Psoas muscle (tissue), 8 donors: Measurements from ENCODE around the gene MMP3. TPM values are rescaled to one million over a fixed set of nuclear protein-coding genes. Genes with fewer than 3 reads are reported as not detected.

ENCODE experiments used
- ATAC-seq, 4 donors: fragments of 200-7000 bp; cut with Tn5 transposase; one replicate each; pipeline ENCODE4 v1.9.1; 2020; ENCODE audit warnings: moderate library complexity in 3 of 4, mild to moderate bottlenecking in 2 of 4
- DNase-seq, 2 donors: peaks; one replicate each; pipeline ENCODE4 v3.0.0-alpha.2; 2020
- H3K27ac ChIP-seq: fragments of 200-600 bp; one replicate; pipeline ENCODE4 v1.8.0; 2022
- H3K27me3 ChIP-seq, 3 donors: fragments of 200-600 bp in 1 of 3; one replicate each; pipeline versions ENCODE4 v1.6.1 to v1.8.0; 2013 to 2022; ENCODE audit warnings: low read length in 2 of 3, mild to moderate bottlenecking in 2 of 3, moderate library complexity in 1 of 3; ENCODE audit not compliant: insufficient read depth in 3 of 3
- H3K36me3 ChIP-seq, 2 donors: fragments of 200-600 bp in 1 of 2; one replicate each; pipeline versions ENCODE4 v1.6.1 to v1.8.0; 2013 to 2022; ENCODE audit warnings: low read depth in 1 of 2, mild to moderate bottlenecking in 1 of 2, moderate library complexity in 1 of 2; ENCODE audit not compliant: insufficient read depth in 1 of 2
- H3K4me1 ChIP-seq: fragments of 200-600 bp; one replicate; pipeline ENCODE4 v1.8.0; 2022
- H3K4me3 ChIP-seq: fragments of 200-600 bp; one replicate; pipeline ENCODE4 v1.8.0; 2022; ENCODE audit warnings: mild to moderate bottlenecking
- H3K9me3 ChIP-seq: fragments of 200-600 bp; one replicate; pipeline ENCODE4 v1.8.0; 2022
- CTCF ChIP-seq: fragments of 200-600 bp; IDR thresholded peaks from one replicate; pipeline ENCODE4 v1.8.0; 2022; ENCODE audit warnings: antibody characterized with exemption
- WGBS, 3 donors: extraction: QIAGEN DNeasy Blood & Tissue Kit; methylation state at CpG; one replicate each; pipeline versions ENCODE4 v1.1.6 to v1.1.7; 2013; 5-methylcytosine and 5-hydroxymethylcytosine counted together
- intact Hi-C, 2 donors: fragments of 100-400 bp; cut with DNase I; formaldehyde crosslinking; loops; one replicate each; pipeline versions ENCODE4 v1.11.0 to v1.14.2; 2022
- polyA plus RNA-seq, 3 donors: library from polyadenylated mRNA; stranded (reverse); fragments of 200-250 nt; gene quantifications; one replicate each; pipeline ENCODE4 v1.2.3, GENCODE V29; 2013
- total RNA-seq, 4 donors: library from RNA; stranded (reverse); fragmentation: NEBNext Ultra II Directional in 2 of 4; extraction: Animal tissue kit (Norgen Biotek cat#: 25700) in 2 of 4; gene quantifications; one replicate each; pipeline versions ENCODE4 v1.2.1 to v1.2.4, GENCODE V29; 2021 to 2023
- donor health status: healthy with polysubstance abuse.
- donor health status: DM: no; HTN: no; CAD: no; lungs with moderate emphysema.
- donor health status: Bipolar disorder and iron deficiency.
- donor health status: healthy.
- donor health status: DM: yes; HTN: yes; CAD: no.
- donor health status: DM: no; HTN: no; CAD: no.
- donor health status: DM: no; HTN: no; CAD: no.
- donor health status: DM: yes; HTN: yes; CAD: no.

The MMP3 gene
- total and polyA plus RNA-seq, 7 donors, result 0.17 to 7.3 (median 1.1) TPM

- TF ChIP-seq CTCF, result no peak
- Histone ChIP-seq H3K36me3 (no peaks in the 10 kb centered on the region), H3K27me3 (no peaks in the 10 kb centered on the region), H3K9me3 (no peaks in the 10 kb centered on the region), H3K27ac (no peak overlapping the region), H3K4me1 (no peaks in the 10 kb centered on the region), H3K4me3 (no peak overlapping the region)
- no peak for ATAC-seq
- no peak for DNase-seq
- WGBS, 3 donors, result 63 to 69% (median 68%) methylated on average over 2 of the region's 2 CpGs
- intact Hi-C loops, result no loop called here
Observed at GRCh38 chr11:102809971-102810370, 33.4 kb downstream of the MMP3 start.

GRCh38 chr11:102807921-102808320 lies 35.5 kb downstream of the MMP3 start:
- H3K36me3 ChIP-seq, result no peaks in the 10 kb centered on the region
- no peaks in the 10 kb centered on the region for H3K27me3 ChIP-seq
- no peaks in the 10 kb centered on the region for H3K4me1 ChIP-seq
- ATAC-seq, result no peak
- DNase-seq, result no peak
- intact Hi-C loops, result no loop called here
- H3K27ac ChIP-seq, result no peak overlapping the region
- WGBS, 3 donors, result 52 to 63% (median 58%) methylated on average over 19 of the region's 19 CpGs
- no peak overlapping the region for H3K4me3 ChIP-seq
- H3K9me3 ChIP-seq, result no peaks in the 10 kb centered on the region
- TF ChIP-seq CTCF, result no peak

- Histone ChIP-seq H3K4me1 (no peaks in the 10 kb centered on the region), H3K4me3 (no peak overlapping the region), H3K36me3 (no peaks in the 10 kb centered on the region), H3K27me3 (no peaks in the 10 kb centered on the region), H3K27ac (no peak overlapping the region), H3K9me3 (no peaks in the 10 kb centered on the region)
- no peak for DNase-seq
- ATAC-seq, result no peak
- WGBS, 3 donors, result 41 to 53% (median 46%) methylated on average over 3 of the region's 3 CpGs
- TF ChIP-seq CTCF, result no peak
- intact Hi-C loops, result no loop called here
Observed at GRCh38 chr11:102806296-102806695, 37.1 kb downstream of the MMP3 start.

- Histone ChIP-seq H3K4me3 (no peak overlapping the region), H3K9me3 (no peaks in the 10 kb centered on the region), H3K27ac (no peak overlapping the region), H3K36me3 (no peaks in the 10 kb centered on the region), H3K27me3 (no peaks in the 10 kb centered on the region), H3K4me1 (no peaks in the 10 kb centered on the region)
- intact Hi-C loops, result no loop called here
- WGBS, 3 donors, result 5 to 8% (median 6%) methylated on average over 2 of the region's 2 CpGs
- DNase-seq, result no peak
- no peak for TF ChIP-seq CTCF
- ATAC-seq, result no peak
Observed at GRCh38 chr11:102802341-102802740, 41.1 kb downstream of the MMP3 start.

- H3K27me3 ChIP-seq, result no peaks in the 10 kb centered on the region
- H3K27ac ChIP-seq, result no peak overlapping the region
- intact Hi-C loops, result no loop called here
- no peak overlapping the region for H3K4me3 ChIP-seq
- H3K36me3 ChIP-seq, result no peaks in the 10 kb centered on the region
- ATAC-seq, result no peak
- no peak for DNase-seq
- TF ChIP-seq CTCF, result no peak
- WGBS, 3 donors, result 62 to 63% (median 62%) methylated on average over 4 of the region's 4 CpGs
- H3K4me1 ChIP-seq, result no peaks in the 10 kb centered on the region
- H3K9me3 ChIP-seq, result no peaks in the 10 kb centered on the region
Observed at GRCh38 chr11:102800767-102801166, 42.6 kb downstream of the MMP3 start.
